ENCODE results near the gene BBLN.

BBLN gene

DNA sequence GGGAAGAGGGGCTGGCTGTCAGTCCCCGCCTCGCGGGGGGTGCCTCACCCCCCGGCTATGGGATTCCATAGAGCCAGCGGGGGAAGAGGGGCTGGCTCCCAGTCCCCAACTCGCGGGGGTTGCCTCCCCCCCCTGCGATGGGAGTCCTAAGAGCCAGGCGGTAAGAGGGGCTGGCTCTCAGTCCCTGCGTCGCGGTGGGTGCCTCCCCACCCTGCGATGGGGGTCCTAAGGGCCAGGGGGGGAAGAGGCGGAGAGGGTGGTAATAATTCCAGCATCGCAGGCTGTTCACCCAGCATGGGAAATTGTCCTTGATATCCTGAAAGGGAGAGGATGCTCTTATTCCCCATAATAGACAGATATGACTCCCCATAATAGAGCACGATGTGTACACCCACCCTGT is 20.4 kb upstream of the BBLN start:
- no peaks in the 10 kb centered on the region for H3K79me1 ChIP-seq (ENCODE audit: low read length)
- H4K12ac ChIP-seq (ENCODE audit: low read depth, low read length) = no peak overlapping the region
- H3K9me3 ChIP-seq (ENCODE audit: insufficient read depth, low read depth, low read length) = no peaks in the 10 kb centered on the region
- H2AFZ ChIP-seq (ENCODE audit: insufficient read depth, low read length, poor library complexity) = no peak overlapping the region
- no peaks in the 10 kb centered on the region for H3K36me3 ChIP-seq (ENCODE audit: control insufficient read depth in 1 of 2, insufficient read depth in 2 of 2, low read length in 2 of 2)
- H3K27me3 ChIP-seq (ENCODE audit: insufficient read depth, low read length) = no peaks in the 10 kb centered on the region
- no peaks in the 10 kb centered on the region for H3K4me1 ChIP-seq (ENCODE audit: control insufficient read depth in 1 of 2, insufficient read depth in 2 of 2, low read length in 2 of 2)
- no peak overlapping the region for H4K91ac ChIP-seq (ENCODE audit: low read depth, low read length)
- no peak overlapping the region for H3K14ac ChIP-seq (ENCODE audit: low read length)
- no peak overlapping the region for H3K27ac ChIP-seq (ENCODE audit: low read depth, low read length)
- H3K23ac ChIP-seq (ENCODE audit: low read length) = no peak overlapping the region
- DNase-seq = no peak
- no peaks in the 10 kb centered on the region for H3K79me2 ChIP-seq (ENCODE audit: control insufficient read depth, insufficient read depth, low read length, poor library complexity)
- no peak overlapping the region for H2BK5ac ChIP-seq (ENCODE audit: low read depth, low read length, poor library complexity)
- H3K4ac ChIP-seq (ENCODE audit: low read depth, low read length) = no peak overlapping the region
- no peak overlapping the region for H4K8ac ChIP-seq (ENCODE audit: low read depth, low read length)
- H2BK12ac ChIP-seq (ENCODE audit: low read length) = no peak overlapping the region
- H2AK5ac ChIP-seq (ENCODE audit: low read length) = no peak overlapping the region
- H3K4me2 ChIP-seq (ENCODE audit: low read length) = no peak overlapping the region
- H3K4me3 ChIP-seq (ENCODE audit: low read depth, low read length) = no peak overlapping the region
- no peak overlapping the region for H2BK120ac ChIP-seq (ENCODE audit: insufficient read depth, low read length, poor library complexity)
- no peak overlapping the region for H3K9ac ChIP-seq (ENCODE audit: low read length)
- H3K18ac ChIP-seq (ENCODE audit: low read length) = no peak overlapping the region
- WGBS (ENCODE audit: extremely low coverage, insufficient coverage, insufficient read length) = no CpG with 5 or more reads among the region's 16 CpGs

DNA sequence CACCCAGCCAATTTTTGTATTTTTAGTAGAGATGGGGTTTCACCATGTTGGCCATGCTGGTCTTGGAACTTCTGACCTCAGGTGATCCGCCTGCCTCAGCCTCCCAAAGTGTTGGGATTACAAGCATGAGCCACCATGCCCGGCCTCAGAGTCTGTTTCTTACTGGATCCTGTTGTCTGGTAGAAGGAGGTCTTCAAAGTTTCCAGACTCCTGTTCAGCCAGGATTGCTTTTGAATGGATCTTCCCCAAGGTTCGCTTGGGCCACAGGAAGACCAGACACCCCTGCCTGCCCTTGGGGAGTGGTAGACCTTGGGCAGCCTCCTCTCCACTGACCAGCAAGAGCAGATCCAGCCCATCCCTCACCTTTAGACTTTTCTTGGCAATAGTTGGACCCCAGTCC is 18.5 kb upstream of the BBLN start:
- Histone ChIP-seq H4K8ac (ENCODE audit: low read depth, low read length) (no peak overlapping the region), H3K4me3 (ENCODE audit: low read depth, low read length) (no peak overlapping the region)

DNA sequence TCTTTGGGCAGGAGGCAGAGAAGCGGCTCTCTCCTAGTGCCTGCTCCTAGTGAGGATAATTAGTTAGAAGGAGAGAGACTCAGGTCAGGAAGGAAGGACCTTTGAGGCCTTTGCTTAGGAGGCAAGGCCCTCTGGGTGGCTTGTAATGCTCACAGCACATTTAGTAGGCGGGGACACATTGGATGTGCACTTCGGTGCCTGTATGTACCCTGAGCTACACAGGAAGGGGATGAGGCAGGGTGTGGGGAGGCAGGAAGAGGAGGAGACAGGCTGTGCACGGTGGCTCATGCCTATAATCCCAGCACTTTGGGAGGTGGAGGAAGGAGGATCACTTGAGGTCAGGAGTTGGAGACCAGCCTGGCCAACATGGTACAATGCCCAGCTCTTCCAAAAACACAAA is 18.0 kb upstream of the BBLN start:
- Histone ChIP-seq H3K9ac (ENCODE audit: low read length) (no peak overlapping the region), H4K12ac (ENCODE audit: low read depth, low read length) (no peak overlapping the region), H3K4me2 (ENCODE audit: low read length) (no peak overlapping the region), H3K79me2 (ENCODE audit: control insufficient read depth, insufficient read depth, low read length, poor library complexity) (no peaks in the 10 kb centered on the region), H2AK5ac (ENCODE audit: low read length) (no peak overlapping the region), H3K79me1 (ENCODE audit: low read length) (peaks cover 13% of the 10 kb centered on the region), H3K14ac (ENCODE audit: low read length) (no peak overlapping the region), H3K27me3 (ENCODE audit: insufficient read depth, low read length) (no peaks in the 10 kb centered on the region), H3K27ac (ENCODE audit: low read depth, low read length) (no peak overlapping the region), H4K8ac (ENCODE audit: low read depth, low read length) (no peak overlapping the region), H3K4me3 (ENCODE audit: low read depth, low read length) (no peak overlapping the region), H3K18ac (ENCODE audit: low read length) (no peak overlapping the region), H3K23ac (ENCODE audit: low read length) (no peak overlapping the region), H3K4me1 (ENCODE audit: control insufficient read depth in 1 of 2, insufficient read depth in 2 of 2, low read length in 2 of 2) (peaks cover 14 to 16% of the 10 kb centered on the region in 2 experiments), H4K91ac (ENCODE audit: low read depth, low read length) (no peak overlapping the region), H3K36me3 (ENCODE audit: control insufficient read depth in 1 of 2, insufficient read depth in 2 of 2, low read length in 2 of 2) (no peaks in the 10 kb centered on the region), H2AFZ (ENCODE audit: insufficient read depth, low read length, poor library complexity) (no peak overlapping the region), H2BK120ac (ENCODE audit: insufficient read depth, low read length, poor library complexity) (no peak overlapping the region), H3K9me3 (ENCODE audit: insufficient read depth, low read depth, low read length) (no peaks in the 10 kb centered on the region), H2BK12ac (ENCODE audit: low read length) (no peak overlapping the region), H2BK5ac (ENCODE audit: low read depth, low read length, poor library complexity) (no peak overlapping the region), H3K4ac (ENCODE audit: low read depth, low read length) (no peak overlapping the region)
- no peak for DNase-seq
- no CpG with 5 or more reads among the region's 4 CpGs for WGBS (ENCODE audit: extremely low coverage, insufficient coverage, insufficient read length)

More for the DNA sequence above, 18.5 kb upstream of the BBLN start:
- H3K4ac ChIP-seq (ENCODE audit: low read depth, low read length) = no peak overlapping the region
- no CpG with 5 or more reads among the region's 3 CpGs for WGBS (ENCODE audit: extremely low coverage, insufficient coverage, insufficient read length)
- no peak overlapping the region for H3K4me2 ChIP-seq (ENCODE audit: low read length)
- no peaks in the 10 kb centered on the region for H3K9me3 ChIP-seq (ENCODE audit: insufficient read depth, low read depth, low read length)
- no peaks in the 10 kb centered on the region for H3K79me2 ChIP-seq (ENCODE audit: control insufficient read depth, insufficient read depth, low read length, poor library complexity)
- no peaks in the 10 kb centered on the region for H3K27me3 ChIP-seq (ENCODE audit: insufficient read depth, low read length)
- H3K27ac ChIP-seq (ENCODE audit: low read depth, low read length) = no peak overlapping the region
- no peak overlapping the region for H3K23ac ChIP-seq (ENCODE audit: low read length)
- peaks cover 14 to 16% of the 10 kb centered on the region in 2 experiments for H3K4me1 ChIP-seq (ENCODE audit: control insufficient read depth in 1 of 2, insufficient read depth in 2 of 2, low read length in 2 of 2)
- H2BK5ac ChIP-seq (ENCODE audit: low read depth, low read length, poor library complexity) = no peak overlapping the region
- H2AK5ac ChIP-seq (ENCODE audit: low read length) = no peak overlapping the region
- no peak overlapping the region for H3K18ac ChIP-seq (ENCODE audit: low read length)
- H4K12ac ChIP-seq (ENCODE audit: low read depth, low read length) = no peak overlapping the region
- no peaks in the 10 kb centered on the region for H3K36me3 ChIP-seq (ENCODE audit: control insufficient read depth in 1 of 2, insufficient read depth in 2 of 2, low read length in 2 of 2)
- no peak overlapping the region for H2BK12ac ChIP-seq (ENCODE audit: low read length)
- no peak overlapping the region for H2BK120ac ChIP-seq (ENCODE audit: insufficient read depth, low read length, poor library complexity)
- no peak for DNase-seq
- H2AFZ ChIP-seq (ENCODE audit: insufficient read depth, low read length, poor library complexity) = no peak overlapping the region
- no peak overlapping the region for H3K9ac ChIP-seq (ENCODE audit: low read length)
- no peak overlapping the region for H4K91ac ChIP-seq (ENCODE audit: low read depth, low read length)
- no peak overlapping the region for H3K14ac ChIP-seq (ENCODE audit: low read length)
- peaks cover 13% of the 10 kb centered on the region for H3K79me1 ChIP-seq (ENCODE audit: low read length)

DNA sequence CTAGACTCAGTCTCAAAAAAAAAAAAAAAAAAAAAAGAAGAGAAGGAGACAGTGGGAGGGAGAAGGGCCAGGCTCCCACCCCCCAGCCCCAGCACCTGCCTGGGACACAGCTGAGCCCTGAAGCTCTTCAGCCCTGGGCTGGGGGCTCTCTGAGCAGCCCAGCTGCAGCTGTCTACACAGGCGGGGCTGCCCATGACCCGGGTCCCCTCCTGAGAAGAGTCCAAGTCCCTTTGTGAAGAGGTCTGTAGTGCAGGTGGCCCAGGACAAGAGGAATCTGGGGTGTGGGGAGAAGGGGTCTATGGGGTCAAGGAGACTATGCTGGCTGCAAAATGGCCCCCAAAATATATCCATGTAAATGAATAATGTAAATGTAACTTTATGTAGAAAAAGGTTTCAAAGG is 17.5 kb upstream of the BBLN start:
- Histone ChIP-seq H3K9ac (ENCODE audit: low read length) (no peak overlapping the region), H3K23ac (ENCODE audit: low read length) (no peak overlapping the region), H3K79me1 (ENCODE audit: low read length) (peaks cover 13% of the 10 kb centered on the region), H2AK5ac (ENCODE audit: low read length) (no peak overlapping the region), H3K4me3 (ENCODE audit: low read depth, low read length) (no peak overlapping the region), H3K9me3 (ENCODE audit: insufficient read depth, low read depth, low read length) (no peaks in the 10 kb centered on the region), H4K8ac (ENCODE audit: low read depth, low read length) (no peak overlapping the region), H3K4me2 (ENCODE audit: low read length) (no peak overlapping the region), H3K14ac (ENCODE audit: low read length) (no peak overlapping the region), H3K27ac (ENCODE audit: low read depth, low read length) (no peak overlapping the region), H3K79me2 (ENCODE audit: control insufficient read depth, insufficient read depth, low read length, poor library complexity) (no peaks in the 10 kb centered on the region), H3K4me1 (ENCODE audit: control insufficient read depth in 1 of 2, insufficient read depth in 2 of 2, low read length in 2 of 2) (peaks cover 14 to 16% of the 10 kb centered on the region in 2 experiments), H2BK5ac (ENCODE audit: low read depth, low read length, poor library complexity) (no peak overlapping the region), H3K18ac (ENCODE audit: low read length) (no peak overlapping the region), H3K4ac (ENCODE audit: low read depth, low read length) (no peak overlapping the region), H2BK12ac (ENCODE audit: low read length) (no peak overlapping the region), H2BK120ac (ENCODE audit: insufficient read depth, low read length, poor library complexity) (no peak overlapping the region), H3K36me3 (ENCODE audit: control insufficient read depth in 1 of 2, insufficient read depth in 2 of 2, low read length in 2 of 2) (no peaks in the 10 kb centered on the region), H3K27me3 (ENCODE audit: insufficient read depth, low read length) (no peaks in the 10 kb centered on the region), H4K91ac (ENCODE audit: low read depth, low read length) (no peak overlapping the region), H4K12ac (ENCODE audit: low read depth, low read length) (no peak overlapping the region), H2AFZ (ENCODE audit: insufficient read depth, low read length, poor library complexity) (no peak overlapping the region)
- DNase-seq = no peak
- WGBS (ENCODE audit: extremely low coverage, insufficient coverage, insufficient read length) = no CpG with 5 or more reads among the region's 2 CpGs
